Kidney (tissue), 14 donors: ENCODE measurements around the gene EEFSEC. TPM values are rescaled to one million over a fixed set of nuclear protein-coding genes. Genes with fewer than 3 reads are reported as not detected.

Experiments
- DNase-seq, 5 donors: peaks; one replicate each; pipeline ENCODE4 v3.0.0-alpha.2; 2013 to 2020
- FAIRE-seq: peaks from 2 replicates; lab custom pipeline; 2012; peaks lifted over from hg19 to GRCh38; lab: Jason Lieb, UNC
- H3K27ac ChIP-seq, 2 donors: one replicate each; pipeline ENCODE4 v1.7.0; 2013; ENCODE audit warnings: low read depth in 2 of 2, low read length in 2 of 2, inconsistent platforms in 1 of 2
- H3K27me3 ChIP-seq: one replicate; pipeline ENCODE4 v1.7.1; 2013; ENCODE audit warnings: low read length, inconsistent platforms; ENCODE audit not compliant: control insufficient read depth, insufficient read depth
- H3K36me3 ChIP-seq, 3 donors: one replicate each; pipeline versions ENCODE4 v1.7.0 to v1.7.1; 2013; ENCODE audit warnings: low read length in 3 of 3, control low read depth in 1 of 3, inconsistent platforms in 1 of 3; ENCODE audit not compliant: insufficient read depth in 3 of 3, control insufficient read depth in 2 of 3
- H3K4me1 ChIP-seq, 3 donors: one replicate each; pipeline versions ENCODE4 v1.7.0 to v1.7.1; 2013; ENCODE audit warnings: low read length in 3 of 3, inconsistent platforms in 1 of 3, low read depth in 1 of 3; ENCODE audit not compliant: control insufficient read depth in 2 of 3, insufficient read depth in 2 of 3
- H3K4me3 ChIP-seq, 3 donors: one replicate each; pipeline versions ENCODE4 v1.7.0 to v1.8.1; 2013; ENCODE audit warnings: low read length in 3 of 3, control low read depth in 1 of 3, inconsistent platforms in 1 of 3
- H3K9ac ChIP-seq, 3 donors: one replicate each; pipeline versions ENCODE4 v1.7.0 to v1.7.1; 2013; ENCODE audit warnings: low read length in 3 of 3, control low read depth in 1 of 3, inconsistent platforms in 1 of 3
- H3K9me3 ChIP-seq, 3 donors: one replicate each; pipeline versions ENCODE4 v1.7.0 to v1.7.1; 2013; ENCODE audit warnings: low read length in 3 of 3, control low read depth in 1 of 3, inconsistent platforms in 1 of 3; ENCODE audit not compliant: control insufficient read depth in 2 of 3, insufficient read depth in 1 of 3
- intact Hi-C: fragments of 100-400 bp; cut with DNase I; formaldehyde crosslinking; loops from one replicate; pipeline ENCODE4 v1.11.1; 2022
- polyA plus RNA-seq: library from polyadenylated mRNA; stranded (reverse); fragments of 350-450 nt; fragmentation: Illumina TruSeq; extraction: RNeasy Lipid Tissue Mini Kit (QIAGEN cat#74804); gene quantifications from one replicate; pipeline ENCODE4 v1.2.3, GENCODE V29; 2014; ENCODE audit warnings: low read depth, low replicate concordance; ENCODE audit not compliant: insufficient read depth
- total RNA-seq: library from RNA; stranded (reverse); fragmentation: NEBNext Ultra II Directional; extraction: Animal tissue kit (Norgen Biotek cat#: 25700); gene quantifications from one replicate; pipeline ENCODE4 v1.2.1, GENCODE V29; 2021
- TF ChIP-seq, protein P1 (sequence below): IDR thresholded peaks from 3 replicates; pipeline ENCODE4 v1.5.1; 2012; ENCODE audit warnings: mild to moderate bottlenecking, moderate library complexity, borderline replicate concordance; ENCODE audit not compliant: insufficient read depth; ENCODE audit errors: extremely low read depth
- donor health status: control.
- donor health status: control.
- donor health status: control.
- donor health status: control.
- donor health status: control.
- donor health status: DM: yes; HTN: yes; CAD: no.
- donor health status: Normal renal cell carcinoma (clear cell type).

The EEFSEC gene
- total and polyA plus RNA-seq, 2 donors from 2014 or later: 15.2 to 23.2 TPM

DNA sequence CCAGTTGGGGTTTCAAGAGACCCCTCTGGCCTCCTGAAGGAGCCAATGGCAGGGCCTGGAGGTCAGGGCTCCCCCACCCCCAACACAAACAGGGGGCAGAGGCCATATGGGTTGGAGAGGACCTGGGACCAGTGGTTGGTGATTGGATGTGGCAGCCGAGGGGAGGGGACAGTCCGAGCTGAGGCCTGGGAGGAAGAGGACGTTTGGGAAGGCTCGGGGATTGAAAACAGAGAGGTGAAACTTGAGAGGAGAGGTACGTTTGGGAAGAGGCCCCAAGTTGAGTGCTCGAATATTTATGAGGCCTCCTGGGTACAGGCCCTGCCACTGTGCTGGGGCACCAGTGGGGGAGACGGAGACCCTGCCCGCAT lies 259.7 kb downstream of the EEFSEC start:
- TF ChIP-seq, protein P1, sequence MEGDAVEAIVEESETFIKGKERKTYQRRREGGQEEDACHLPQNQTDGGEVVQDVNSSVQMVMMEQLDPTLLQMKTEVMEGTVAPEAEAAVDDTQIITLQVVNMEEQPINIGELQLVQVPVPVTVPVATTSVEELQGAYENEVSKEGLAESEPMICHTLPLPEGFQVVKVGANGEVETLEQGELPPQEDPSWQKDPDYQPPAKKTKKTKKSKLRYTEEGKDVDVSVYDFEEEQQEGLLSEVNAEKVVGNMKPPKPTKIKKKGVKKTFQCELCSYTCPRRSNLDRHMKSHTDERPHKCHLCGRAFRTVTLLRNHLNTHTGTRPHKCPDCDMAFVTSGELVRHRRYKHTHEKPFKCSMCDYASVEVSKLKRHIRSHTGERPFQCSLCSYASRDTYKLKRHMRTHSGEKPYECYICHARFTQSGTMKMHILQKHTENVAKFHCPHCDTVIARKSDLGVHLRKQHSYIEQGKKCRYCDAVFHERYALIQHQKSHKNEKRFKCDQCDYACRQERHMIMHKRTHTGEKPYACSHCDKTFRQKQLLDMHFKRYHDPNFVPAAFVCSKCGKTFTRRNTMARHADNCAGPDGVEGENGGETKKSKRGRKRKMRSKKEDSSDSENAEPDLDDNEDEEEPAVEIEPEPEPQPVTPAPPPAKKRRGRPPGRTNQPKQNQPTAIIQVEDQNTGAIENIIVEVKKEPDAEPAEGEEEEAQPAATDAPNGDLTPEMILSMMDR: no peak
- Histone ChIP-seq H3K4me1 (peaks cover 0 to 2% (median 0%) of the 10 kb centered on the region in 3 donors), H3K36me3 (no peaks in the 10 kb centered on the region), H3K4me3 (no peak overlapping the region), H3K27me3 (no peaks in the 10 kb centered on the region), H3K9ac (no peak overlapping the region), H3K27ac (no peak overlapping the region), H3K9me3 (no peaks in the 10 kb centered on the region)
- no peak for FAIRE-seq
- intact Hi-C loops: no loop called here
- DNase-seq: no peak

DNA sequence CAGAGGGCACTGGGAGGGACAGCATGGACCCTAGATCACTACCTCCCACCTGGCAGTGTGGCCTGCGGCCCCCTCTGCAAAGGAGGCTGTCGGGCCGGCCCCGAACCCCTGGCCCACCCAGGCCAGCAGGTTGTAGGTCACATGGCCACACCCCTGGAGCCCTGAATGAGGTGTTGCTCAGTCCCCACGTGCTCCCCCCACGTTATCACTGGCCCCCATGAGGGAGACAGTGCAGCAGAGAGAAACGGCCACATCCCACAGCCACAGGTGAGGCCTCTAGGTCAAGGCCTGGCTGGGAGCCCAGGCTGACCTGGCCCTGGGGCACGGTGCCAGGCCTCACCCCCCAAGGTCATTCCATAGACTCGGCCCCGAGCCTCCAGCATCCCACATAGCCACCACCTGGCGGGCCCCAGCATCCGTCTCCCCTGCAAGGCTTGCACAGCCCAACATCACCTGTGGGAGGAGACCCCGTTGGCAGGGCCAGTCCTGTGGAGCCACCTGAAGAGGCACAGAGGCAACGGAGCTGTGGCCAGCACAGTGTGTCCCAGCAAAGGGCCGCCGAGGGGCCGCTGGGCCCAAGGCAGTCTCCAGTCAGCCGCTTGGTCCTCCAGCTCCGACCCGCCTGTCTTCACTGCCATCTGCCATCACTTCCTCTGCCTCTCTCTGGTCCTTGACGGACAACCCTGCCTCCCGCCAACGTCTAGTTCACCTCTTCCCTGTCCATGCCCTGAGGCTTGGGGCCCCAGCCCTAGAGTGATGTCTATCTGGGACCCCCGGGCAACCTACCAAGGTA lies 260.3 kb downstream of the EEFSEC start:
- no peak overlapping the region for H3K9ac ChIP-seq
- no peaks in the 10 kb centered on the region for H3K36me3 ChIP-seq
- peaks cover 0 to 2% (median 0%) of the 10 kb centered on the region in 3 donors for H3K4me1 ChIP-seq
- intact Hi-C loops: no loop called here
- H3K27me3 ChIP-seq: no peaks in the 10 kb centered on the region
- DNase-seq (no peak), FAIRE-seq (no peak)
- no peaks in the 10 kb centered on the region for H3K9me3 ChIP-seq
- TF ChIP-seq, protein P1: no peak
- no peak overlapping the region for H3K4me3 ChIP-seq
- no peak overlapping the region for H3K27ac ChIP-seq

DNA sequence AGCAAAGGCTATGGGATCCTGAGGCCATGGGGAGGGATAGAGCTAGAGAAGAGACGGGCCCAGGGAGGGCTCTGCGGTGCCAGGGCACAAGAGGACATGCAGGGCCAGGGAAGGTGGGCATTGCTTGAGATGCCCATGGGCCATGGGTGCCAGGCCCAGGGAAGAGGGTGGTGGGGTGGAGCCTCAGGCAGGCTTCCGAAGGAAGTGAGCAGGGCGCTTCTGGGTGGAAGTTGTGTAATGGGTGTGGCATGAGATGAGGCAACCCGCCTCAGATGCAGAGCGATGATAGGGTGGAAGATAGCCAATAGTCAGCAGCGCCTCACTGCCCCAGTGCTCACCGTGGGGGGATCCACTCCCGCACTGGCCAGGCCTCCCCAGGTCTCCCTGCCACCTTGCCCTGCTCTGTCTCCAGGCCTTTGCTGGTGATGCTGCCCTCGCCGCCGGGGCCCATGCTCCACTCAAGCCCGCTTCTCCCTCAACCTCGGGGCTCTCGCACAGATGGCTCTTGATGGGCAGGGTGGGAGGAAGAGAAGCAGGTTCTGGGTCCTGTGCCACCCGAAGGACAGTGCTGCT lies 262.0 kb downstream of the EEFSEC start:
- Histone ChIP-seq H3K4me1 (no peaks in the 10 kb centered on the region), H3K36me3 (no peaks in the 10 kb centered on the region), H3K9me3 (no peaks in the 10 kb centered on the region), H3K9ac (no peak overlapping the region), H3K27me3 (no peaks in the 10 kb centered on the region), H3K4me3 (no peak overlapping the region), H3K27ac (no peak overlapping the region)
- TF ChIP-seq, protein P1: no peak
- intact Hi-C loops: no loop called here
- FAIRE-seq (no peak), DNase-seq (no peak)
